Measurements from ENCODE around the gene HORMAD2. TPM values are rescaled to one million over a fixed set of nuclear protein-coding genes. Genes with fewer than 3 reads are reported as not detected.

Gene HORMAD2
- total RNA-seq, 1 experiment from 2014 or later, result not detected

- POLR2A ChIA-PET (ENCODE audit: unreplicated experiment), result no interaction called here
Observed at GRCh38 chr22:30062950-30063349, 17.3 kb upstream of the HORMAD2 start.

GRCh38 chr22:30064172-30064571 is 16.1 kb upstream of the HORMAD2 start:
- no peak overlapping the region for H3K27ac ChIP-seq
- H3K4me3 ChIP-seq, result no peak overlapping the region
- H3K4me1 ChIP-seq (replicated peaks; ENCODE audit: insufficient read depth), result no peaks in the 10 kb centered on the region
- no TSS peak for BruUV-seq (replicated peaks)
- no peaks in the 10 kb centered on the region for H3K79me2 ChIP-seq (ENCODE audit: low read depth)
- H3K36me3 ChIP-seq (ENCODE audit: low read depth), result no peaks in the 10 kb centered on the region
- no peak overlapping the region for H3K4me2 ChIP-seq
- intact Hi-C loops (cut with micrococcal nuclease; ENCODE audit: unreplicated experiment), result no loop called here
- TF ChIP-seq EZH2 (IDR thresholded peaks at IDR 0.05; ENCODE audit: low read depth), result no peak
- no peaks in the 10 kb centered on the region for H3K9me2 ChIP-seq (ENCODE audit: insufficient read depth)
- H3K9me3 ChIP-seq (ENCODE audit: insufficient read depth, low read depth), result peaks cover 10% of the 10 kb centered on the region; the same call in 1 of the 2 replicates
- H4K20me1 ChIP-seq (ENCODE audit: insufficient read depth), result no peaks in the 10 kb centered on the region
- H2AFZ ChIP-seq, result no peak overlapping the region
- DNase-seq, result no peak
- H3F3A ChIP-seq (ENCODE audit: insufficient read depth, low read depth), result 0 out of 2 replicates have a peak, but pooled peaks cover 5% of the 10 kb centered on the region
- ChIA-PET POLR2A (ENCODE audit: unreplicated experiment) (no interaction called here), CTCF (no interaction called here)
- H3K27me3 ChIP-seq (ENCODE audit: insufficient read depth, low read depth), result no peaks in the 10 kb centered on the region

More at GRCh38 chr22:30062950-30063349, 17.3 kb upstream of the HORMAD2 start:
- Histone ChIP-seq H4K20me1 (ENCODE audit: insufficient read depth) (no peaks in the 10 kb centered on the region), H2AFZ (no peak overlapping the region), H3K79me2 (ENCODE audit: low read depth) (no peaks in the 10 kb centered on the region), H3K4me3 (no peak overlapping the region), H3K36me3 (ENCODE audit: low read depth) (no peaks in the 10 kb centered on the region), H3K9me3 (ENCODE audit: insufficient read depth, low read depth) (peaks cover 10% of the 10 kb centered on the region; the same call in 1 of the 2 replicates), H3F3A (ENCODE audit: insufficient read depth, low read depth) (0 out of 2 replicates have a peak, but pooled peaks cover 5% of the 10 kb centered on the region), H3K27ac (no peak overlapping the region), H3K27me3 (ENCODE audit: insufficient read depth, low read depth) (no peaks in the 10 kb centered on the region), H3K9me2 (ENCODE audit: insufficient read depth) (no peaks in the 10 kb centered on the region), H3K4me2 (no peak overlapping the region), H3K4me1 (replicated peaks; ENCODE audit: insufficient read depth) (no peaks in the 10 kb centered on the region)
- intact Hi-C loops (cut with micrococcal nuclease; ENCODE audit: unreplicated experiment), result no loop called here
- DNase-seq, result no peak
- no TSS peak for BruUV-seq (replicated peaks)
- CTCF ChIA-PET, result no interaction called here
- TF ChIP-seq CTCF (conservative IDR thresholded peaks at IDR 0.05) (no peak), EZH2 (IDR thresholded peaks at IDR 0.05; ENCODE audit: low read depth) (no peak)

- Histone ChIP-seq H3F3A (ENCODE audit: insufficient read depth, low read depth) (no peaks in the 10 kb centered on the region), H3K4me3 (no peak overlapping the region), H4K20me1 (ENCODE audit: insufficient read depth) (no peaks in the 10 kb centered on the region), H3K79me2 (ENCODE audit: low read depth) (no peaks in the 10 kb centered on the region), H3K9me3 (ENCODE audit: insufficient read depth, low read depth) (no peaks in the 10 kb centered on the region), H2AFZ (no peak overlapping the region), H3K27ac (no peak overlapping the region), H3K36me3 (ENCODE audit: low read depth) (no peaks in the 10 kb centered on the region), H3K9me2 (ENCODE audit: insufficient read depth) (no peaks in the 10 kb centered on the region), H3K4me2 (no peak overlapping the region), H3K4me1 (replicated peaks; ENCODE audit: insufficient read depth) (no peaks in the 10 kb centered on the region), H3K27me3 (ENCODE audit: insufficient read depth, low read depth) (no peaks in the 10 kb centered on the region)
- ChIA-PET CTCF (no interaction called here), POLR2A (ENCODE audit: unreplicated experiment) (interaction anchor here (0.6 kb wide), 1 partner anchor 411 kb away, joined by 3 read pairs; no protein-coding TSS in a partner anchor)
- no TSS peak for BruUV-seq (replicated peaks)
- intact Hi-C loops (cut with micrococcal nuclease; ENCODE audit: unreplicated experiment), result no loop called here
- TF ChIP-seq EZH2 (IDR thresholded peaks at IDR 0.05; ENCODE audit: low read depth), result no peak
- TF ChIP-seq CTCF (conservative IDR thresholded peaks at IDR 0.05), result no peak
- DNase-seq, result no peak
Observed at GRCh38 chr22:30073743-30074142, 6.5 kb upstream of the HORMAD2 start.

GRCh38 chr22:30074147-30074546 is 6.1 kb upstream of the HORMAD2 start:
- no peak overlapping the region for H2AFZ ChIP-seq
- H3K27me3 ChIP-seq (ENCODE audit: insufficient read depth, low read depth), result no peaks in the 10 kb centered on the region
- no peak for TF ChIP-seq CTCF (conservative IDR thresholded peaks at IDR 0.05)
- no peak for TF ChIP-seq EZH2 (IDR thresholded peaks at IDR 0.05; ENCODE audit: low read depth)
- no peaks in the 10 kb centered on the region for H3K4me1 ChIP-seq (replicated peaks; ENCODE audit: insufficient read depth)
- no TSS peak for BruUV-seq (replicated peaks)
- no peaks in the 10 kb centered on the region for H3K9me3 ChIP-seq (ENCODE audit: insufficient read depth, low read depth)
- H3K9me2 ChIP-seq (ENCODE audit: insufficient read depth), result no peaks in the 10 kb centered on the region
- no peaks in the 10 kb centered on the region for H3F3A ChIP-seq (ENCODE audit: insufficient read depth, low read depth)
- H3K27ac ChIP-seq, result no peak overlapping the region
- no peaks in the 10 kb centered on the region for H4K20me1 ChIP-seq (ENCODE audit: insufficient read depth)
- intact Hi-C loops (cut with micrococcal nuclease; ENCODE audit: unreplicated experiment), result no loop called here
- H3K79me2 ChIP-seq (ENCODE audit: low read depth), result no peaks in the 10 kb centered on the region
- DNase-seq, result no peak
- CTCF ChIA-PET, result no interaction called here
- no peak overlapping the region for H3K4me3 ChIP-seq
- H3K4me2 ChIP-seq, result no peak overlapping the region
- no peaks in the 10 kb centered on the region for H3K36me3 ChIP-seq (ENCODE audit: low read depth)
- POLR2A ChIA-PET (ENCODE audit: unreplicated experiment), result interaction anchor here (0.6 kb wide), 1 partner anchor 411 kb away, joined by 3 read pairs; no protein-coding TSS in a partner anchor
